GM18858 (cell line): ENCODE measurements around the gene FN3K.
"Not testable (repeated sequence)": the region's sequence is repeated elsewhere in the genome, so short reads cannot be mapped to it uniquely, and the experiment has no call there.

Source experiments
- ATAC-seq: cut with Tn5 transposase; IDR thresholded peaks from one replicate; pipeline ENCODE4 v1.9.1; 2021; ENCODE audit not compliant: unreplicated experiment

FN3K gene

DNA sequence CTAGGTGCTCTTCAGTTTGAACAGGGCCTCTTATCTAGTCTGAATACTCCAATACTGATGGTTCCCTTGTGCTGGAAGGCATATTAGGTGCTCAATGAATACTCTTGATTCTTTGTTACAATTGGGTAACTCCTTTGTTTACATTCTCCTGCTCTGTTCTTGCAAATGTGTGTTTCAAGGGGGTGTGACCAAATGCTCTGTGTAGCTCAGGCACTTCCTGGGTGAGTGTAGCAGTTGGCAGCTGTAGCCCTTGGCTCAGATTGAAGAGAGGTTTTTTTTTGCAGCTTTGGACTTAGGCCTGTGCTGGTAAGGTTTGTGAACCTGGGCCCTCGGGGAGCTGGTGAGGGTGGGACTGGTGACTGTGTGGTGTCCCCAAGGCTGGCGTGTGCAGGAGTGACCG, 36.6 kb downstream of the FN3K start:
- ATAC-seq = no peak

DNA sequence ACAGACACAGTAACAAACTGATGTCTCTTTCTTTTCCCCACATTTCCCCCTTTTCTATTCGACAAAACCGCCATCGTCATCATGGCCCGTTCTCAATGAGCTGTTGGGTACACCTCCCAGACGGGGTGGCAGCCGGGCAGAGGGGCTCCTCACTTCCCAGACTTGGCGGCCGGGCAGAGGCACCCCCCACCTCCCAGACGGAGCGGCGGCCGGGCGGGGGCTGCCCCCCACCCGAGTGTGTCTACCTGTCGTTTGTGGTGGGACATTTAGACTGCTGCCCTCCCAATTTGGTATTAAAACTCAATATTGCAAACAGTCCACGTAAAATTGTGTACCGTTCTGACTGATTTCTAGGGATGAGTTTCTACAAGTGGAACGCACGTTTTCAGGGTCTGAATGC, 39.0 kb downstream of the FN3K start:
- ATAC-seq = not testable (repeated sequence)

- no peak for ATAC-seq
Measured at GRCh38 chr17:82775001-82775823, 39.8 kb downstream of the FN3K start.

DNA sequence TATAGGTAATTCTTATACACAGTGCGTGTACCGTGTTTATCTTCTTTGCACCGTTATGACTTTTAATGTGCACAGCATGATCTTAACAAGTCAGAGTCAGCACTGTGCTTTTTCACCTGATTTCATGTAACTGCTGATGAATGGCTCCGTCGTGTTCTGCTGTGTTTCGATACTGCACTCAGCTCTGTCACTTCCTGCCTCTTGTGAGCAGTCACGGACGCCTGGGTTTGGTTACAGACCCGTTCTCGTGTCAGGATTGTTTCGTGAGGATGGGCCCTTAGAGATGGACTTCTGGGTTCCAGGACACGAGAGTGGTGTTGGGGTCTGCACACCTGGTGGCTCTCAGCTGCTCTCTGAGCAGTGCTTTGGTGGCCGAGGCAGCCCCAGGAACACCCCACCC, 41.0 kb downstream of the FN3K start:
- no peak for ATAC-seq

DNA sequence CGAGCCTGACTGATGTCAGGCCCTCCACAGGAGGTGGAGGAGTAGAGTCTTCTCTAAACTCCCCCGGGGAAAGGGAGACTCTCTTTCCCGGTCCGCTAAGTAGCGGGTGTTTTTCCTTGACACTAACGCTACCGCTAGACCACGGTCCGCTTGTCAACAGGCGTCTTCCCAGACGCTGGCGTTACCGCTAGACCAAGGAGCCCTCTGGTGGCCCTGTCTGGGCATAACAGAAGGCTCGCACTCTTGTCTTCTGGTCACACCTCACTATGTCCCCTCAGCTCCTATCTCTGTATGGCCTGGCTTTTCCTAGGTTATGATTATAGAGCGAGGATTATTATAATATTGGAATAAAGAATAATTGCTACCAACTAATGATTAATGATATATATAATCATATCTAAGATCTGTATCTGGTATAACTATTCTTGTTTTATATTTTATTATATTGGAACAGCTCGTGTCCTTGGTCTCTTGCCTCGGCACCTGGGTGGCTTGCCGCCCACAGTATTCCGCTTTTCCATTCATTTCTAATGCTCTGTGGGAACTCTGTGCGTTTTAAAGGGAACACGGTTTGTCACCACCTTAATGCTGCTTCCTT, 42.5 kb downstream of the FN3K start:
- not testable (repeated sequence) for ATAC-seq

- no peak for ATAC-seq
Measured at GRCh38 chr17:82779541-82779940, 44.1 kb downstream of the FN3K start.

GRCh38 chr17:82780195-82780594, 44.8 kb downstream of the FN3K start:
- ATAC-seq = no peak

DNA sequence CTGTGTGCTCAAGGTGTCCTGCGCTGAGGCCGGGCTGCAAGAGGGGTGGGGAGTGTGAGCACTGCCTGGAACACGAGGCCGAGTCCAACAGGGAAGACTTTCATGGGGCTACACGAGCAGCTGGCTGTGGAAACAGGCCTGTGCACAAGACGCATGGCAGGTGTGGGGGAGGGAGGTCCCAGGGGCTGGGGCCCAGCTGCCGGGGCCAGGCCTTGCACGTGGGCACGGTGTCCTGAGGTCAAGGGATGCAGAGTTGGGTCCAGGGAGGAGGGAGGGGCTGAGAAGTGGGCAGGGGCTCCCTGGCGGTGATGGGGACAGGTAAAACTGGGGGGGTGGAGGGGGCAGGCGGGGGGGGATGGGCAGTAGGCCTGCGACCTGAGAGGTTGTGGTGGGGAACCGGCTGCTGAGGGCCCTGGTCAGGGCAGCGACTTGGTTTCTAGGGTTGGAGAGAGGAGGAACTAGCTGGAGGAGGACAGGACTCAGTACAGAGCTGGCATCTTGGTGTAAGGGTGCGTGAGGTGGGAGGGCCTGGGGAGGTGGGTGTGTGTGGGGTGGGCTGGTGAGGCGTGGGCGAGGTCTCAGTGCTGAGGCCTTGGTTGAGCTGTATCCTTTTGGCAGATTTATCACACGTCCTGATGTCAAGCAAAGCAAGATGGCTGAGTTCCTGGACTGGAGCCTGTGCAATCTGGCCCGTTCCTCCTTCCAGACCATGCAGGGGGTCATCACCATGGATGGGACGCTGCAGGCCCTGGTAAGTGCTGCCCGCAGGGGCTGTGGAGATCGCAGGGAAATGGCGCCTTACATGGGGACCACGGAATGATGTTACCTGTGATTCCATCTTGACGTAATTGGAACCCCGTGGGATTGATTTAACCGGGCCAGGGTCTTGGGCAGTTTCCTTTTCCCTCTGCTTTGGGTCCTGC, 45.8 kb downstream of the FN3K start:
- no peak for ATAC-seq

DNA sequence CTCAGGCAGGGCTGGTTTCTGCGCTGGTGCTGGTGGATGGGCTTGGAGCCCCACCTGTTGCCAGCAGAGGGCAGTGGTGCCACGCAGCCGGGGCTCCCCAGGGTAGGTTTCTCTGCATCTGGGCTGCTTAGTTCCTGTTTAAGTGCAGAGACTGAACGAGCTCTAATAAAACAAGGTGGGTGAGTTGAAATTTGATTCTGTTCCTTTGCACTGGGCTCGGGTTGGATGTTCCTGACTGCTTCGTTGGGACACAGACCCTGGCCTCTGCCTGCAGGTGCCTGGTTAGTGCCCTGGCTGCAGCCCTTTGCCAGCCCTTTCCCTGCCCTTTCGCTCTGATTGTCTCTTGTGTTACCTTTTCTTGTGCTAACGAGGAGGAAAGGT, 46.5 kb downstream of the FN3K start:
- no peak for ATAC-seq

- no peak for ATAC-seq
Measured at GRCh38 chr17:82782657-82783207, 47.3 kb downstream of the FN3K start.

DNA sequence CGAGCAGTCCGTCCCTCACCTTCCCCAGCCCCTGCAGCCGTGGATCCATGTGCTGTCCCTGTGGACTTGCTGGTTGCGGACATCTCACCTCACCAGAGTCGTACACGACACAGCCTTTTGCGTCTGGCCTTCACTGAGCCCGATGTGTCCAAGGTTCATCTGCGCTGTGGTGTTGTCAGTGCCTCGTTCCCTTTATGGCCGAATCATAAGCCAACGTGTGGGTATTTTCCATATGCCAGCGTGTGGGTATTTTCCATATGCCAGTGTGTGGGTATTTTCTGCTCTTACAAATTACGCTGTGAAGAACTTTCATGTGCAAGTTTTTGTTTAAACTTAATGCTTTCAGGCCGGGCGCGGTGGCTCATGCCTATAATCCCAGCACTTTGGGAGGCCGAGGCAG, 48.1 kb downstream of the FN3K start:
- ATAC-seq = no peak

- not testable (repeated sequence) for ATAC-seq
Measured at GRCh38 chr17:82785581-82785980, 50.2 kb downstream of the FN3K start.

GRCh38 chr17:82786427-82786826, 51.0 kb downstream of the FN3K start:
- ATAC-seq = no peak

GRCh38 chr17:82787081-82787848, 51.9 kb downstream of the FN3K start:
- no peak for ATAC-seq

DNA sequence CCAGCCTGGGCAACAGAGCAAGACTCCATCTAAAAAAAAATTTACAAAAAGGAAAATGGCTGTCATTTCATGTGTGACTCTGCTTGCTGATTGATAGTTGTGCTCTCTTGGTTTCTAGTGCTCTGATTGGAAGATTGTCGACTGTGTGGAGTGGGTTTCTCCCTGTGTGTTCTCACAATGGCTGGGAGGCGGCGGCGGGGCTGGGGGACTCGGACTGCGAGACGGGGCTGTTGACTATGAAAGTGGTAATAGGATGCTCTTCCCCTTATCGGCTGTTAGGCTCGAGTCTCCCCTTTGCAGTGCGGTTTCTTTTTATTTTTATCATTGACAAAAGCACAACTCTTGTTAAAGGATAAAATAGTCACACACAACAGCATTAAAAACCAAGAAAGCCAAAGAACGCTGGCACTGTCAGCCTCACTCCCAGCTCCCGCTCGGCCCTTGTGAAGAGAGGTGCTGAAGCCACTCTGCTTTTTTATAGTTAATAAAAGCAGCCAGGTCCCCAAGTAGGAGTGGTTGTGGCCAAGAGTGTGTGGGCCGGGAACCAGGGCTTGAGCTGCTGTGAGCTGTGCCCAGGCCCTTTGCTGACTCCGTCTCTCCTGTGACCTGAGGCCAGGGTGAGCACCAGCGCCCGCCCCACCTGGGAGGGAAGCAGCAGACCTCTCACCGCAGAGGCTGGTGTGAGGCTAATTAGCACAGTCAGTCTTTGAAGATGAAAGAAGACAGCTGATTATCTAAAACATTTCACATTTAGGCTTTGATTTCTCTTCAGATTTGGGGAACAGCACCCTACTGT, 53.0 kb downstream of the FN3K start:
- no peak for ATAC-seq

DNA sequence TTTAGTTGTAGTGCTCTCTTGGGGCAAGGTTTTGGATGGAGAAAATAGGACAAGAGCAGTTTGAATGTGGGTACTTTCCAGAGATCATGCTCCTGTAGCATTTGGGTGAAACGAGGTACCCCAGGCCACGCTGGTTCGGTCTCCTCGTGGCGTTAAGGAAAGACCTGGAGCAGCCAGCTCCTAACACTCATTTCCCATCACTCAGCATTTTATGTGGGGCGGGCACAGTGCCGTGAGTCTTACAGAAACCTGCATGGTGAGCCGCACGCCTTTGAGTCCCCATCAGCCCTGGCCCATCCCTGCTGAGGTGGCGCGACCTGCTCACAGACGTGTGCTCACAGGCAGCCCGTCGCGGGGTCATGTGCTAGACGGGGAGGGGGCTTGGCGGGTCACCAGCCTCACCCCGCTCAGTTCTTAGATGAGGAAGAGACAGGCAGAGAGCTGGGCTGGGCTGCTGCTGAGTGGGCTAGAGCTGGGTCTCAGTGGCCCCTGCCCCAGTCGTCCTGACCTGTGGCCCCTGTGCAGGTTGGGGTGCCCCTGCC, 53.7 kb downstream of the FN3K start:
- ATAC-seq = no peak

GRCh38 chr17:82789806-82790205, 54.4 kb downstream of the FN3K start:
- no peak for ATAC-seq

DNA sequence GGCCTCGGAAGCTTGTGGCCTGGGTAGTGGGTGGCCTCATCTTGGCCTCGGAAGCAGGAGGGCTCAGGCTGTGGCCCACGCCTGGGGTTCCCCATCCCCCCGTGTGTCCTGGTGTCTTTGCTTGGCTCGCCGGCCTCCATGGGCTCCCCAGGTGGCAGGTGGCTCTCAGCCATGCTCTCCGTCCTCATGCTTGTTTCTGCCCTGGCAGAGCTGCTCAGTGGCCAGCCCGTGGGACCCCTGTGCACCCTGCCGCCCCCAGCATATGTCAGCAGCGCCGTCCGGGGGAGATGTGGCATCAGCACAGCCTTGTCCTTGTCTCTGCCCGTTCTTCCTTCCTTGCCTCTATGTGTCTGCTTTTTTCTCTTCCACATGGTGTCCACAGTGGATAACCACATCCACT, 55.0 kb downstream of the FN3K start:
- ATAC-seq = no peak

DNA sequence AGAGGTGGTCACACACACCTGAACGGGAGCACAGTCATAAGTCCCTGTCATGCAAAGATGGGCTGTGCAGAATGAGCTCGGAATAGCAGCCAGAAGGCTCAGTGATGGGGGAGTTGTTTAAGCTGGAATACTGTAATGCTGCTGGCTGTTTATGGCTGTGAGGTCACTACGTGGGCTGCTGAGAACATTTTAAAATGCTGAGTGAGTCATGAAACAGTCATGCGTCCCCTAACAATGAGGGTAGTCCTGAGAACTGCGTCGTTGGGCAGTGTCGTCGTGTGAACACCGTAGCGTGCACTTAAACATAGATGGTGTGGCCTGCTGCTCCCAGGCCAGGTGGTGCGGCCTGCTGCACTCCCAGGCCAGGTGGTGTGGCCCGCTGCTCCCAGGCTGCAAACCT, 56.1 kb downstream of the FN3K start:
- no peak for ATAC-seq
